Activated T-cell treated with anti-CD3 and anti-CD28 coated beads, Interleukin-2, amount 50 U/mL, for 24 hours (primary cell): ENCODE data around the gene EPHB3.
A peak's percentile ranks its signal among the peaks of the same experiment; 100 is the strongest.
"Not testable (repeated sequence)": the region's sequence is repeated elsewhere in the genome, so short reads cannot be mapped to it uniquely, and the experiment has no call there.

ENCODE experiments used
- DNase-seq: peaks from one replicate; pipeline ENCODE4 v3.0.0-alpha.2; 2020
- H3K27ac Mint-ChIP-seq: 2 replicates; pipeline ENCODE4 v1.8.0; 2020; ENCODE audit warnings: mild to moderate bottlenecking, mixed read lengths
- H3K27me3 Mint-ChIP-seq: 2 replicates; pipeline ENCODE4 v1.8.0; 2020; ENCODE audit warnings: mixed read lengths
- H3K36me3 Mint-ChIP-seq: 2 replicates; pipeline ENCODE4 v1.8.0; 2020; ENCODE audit warnings: low read depth, mixed read lengths
- H3K4me1 Mint-ChIP-seq: 2 replicates; pipeline ENCODE4 v1.8.0; 2020; ENCODE audit warnings: low read depth, mixed read lengths
- H3K4me3 Mint-ChIP-seq: 2 replicates; pipeline ENCODE4 v1.8.0; 2020; ENCODE audit warnings: mild to moderate bottlenecking, moderate library complexity, mixed read lengths
- H3K9me3 Mint-ChIP-seq: 2 replicates; pipeline ENCODE4 v1.8.0; 2020; ENCODE audit warnings: mixed read lengths

Gene EPHB3

DNA sequence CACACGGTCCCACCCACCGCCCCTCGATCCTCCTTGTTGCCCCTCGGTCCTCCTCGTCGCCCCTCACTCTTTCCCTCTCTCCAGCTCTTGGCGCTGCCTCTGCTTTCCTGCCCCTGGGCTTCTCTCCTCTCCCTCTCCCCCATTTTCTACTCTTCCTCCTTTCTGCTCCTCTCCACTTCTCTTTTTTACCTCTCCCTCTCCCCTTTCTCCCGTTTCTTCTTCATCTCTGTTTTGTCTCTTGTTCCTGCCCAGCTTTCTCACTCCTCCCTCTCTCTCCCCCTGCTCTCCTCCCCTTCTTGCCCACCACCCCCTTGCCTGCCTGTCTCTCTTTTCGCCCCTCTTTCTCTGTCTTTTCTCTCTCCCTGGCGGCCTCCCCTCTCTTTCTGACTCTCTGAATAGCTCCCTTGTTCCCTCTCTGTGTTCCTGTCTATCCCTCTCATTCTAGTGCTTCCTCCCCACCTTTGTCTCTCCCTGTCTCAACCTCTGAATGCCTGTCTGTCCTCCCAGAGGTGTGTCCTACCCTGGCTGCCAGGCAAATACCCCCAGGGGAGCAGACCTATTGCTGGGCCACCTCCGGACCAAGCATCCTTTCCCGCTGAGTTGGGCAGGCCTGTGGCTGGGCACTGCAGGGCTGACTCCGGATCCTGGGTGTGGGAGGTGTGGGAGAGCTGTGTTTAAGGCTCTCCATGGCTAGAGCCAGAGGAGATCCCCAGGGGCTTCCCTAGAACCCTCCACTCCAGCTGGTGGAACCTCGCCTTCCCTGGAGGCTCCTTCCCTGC, 41.0 kb downstream of the EPHB3 start:
- no peaks in the 10 kb centered on the region for H3K9me3 Mint-ChIP-seq
- peaks cover 28% of the 10 kb centered on the region for H3K4me1 Mint-ChIP-seq
- no peak overlapping the region for H3K4me3 Mint-ChIP-seq
- no peaks in the 10 kb centered on the region for H3K36me3 Mint-ChIP-seq
- no peak for DNase-seq
- H3K27ac Mint-ChIP-seq: no peak overlapping the region
- peaks cover 57% of the 10 kb centered on the region for H3K27me3 Mint-ChIP-seq

DNA sequence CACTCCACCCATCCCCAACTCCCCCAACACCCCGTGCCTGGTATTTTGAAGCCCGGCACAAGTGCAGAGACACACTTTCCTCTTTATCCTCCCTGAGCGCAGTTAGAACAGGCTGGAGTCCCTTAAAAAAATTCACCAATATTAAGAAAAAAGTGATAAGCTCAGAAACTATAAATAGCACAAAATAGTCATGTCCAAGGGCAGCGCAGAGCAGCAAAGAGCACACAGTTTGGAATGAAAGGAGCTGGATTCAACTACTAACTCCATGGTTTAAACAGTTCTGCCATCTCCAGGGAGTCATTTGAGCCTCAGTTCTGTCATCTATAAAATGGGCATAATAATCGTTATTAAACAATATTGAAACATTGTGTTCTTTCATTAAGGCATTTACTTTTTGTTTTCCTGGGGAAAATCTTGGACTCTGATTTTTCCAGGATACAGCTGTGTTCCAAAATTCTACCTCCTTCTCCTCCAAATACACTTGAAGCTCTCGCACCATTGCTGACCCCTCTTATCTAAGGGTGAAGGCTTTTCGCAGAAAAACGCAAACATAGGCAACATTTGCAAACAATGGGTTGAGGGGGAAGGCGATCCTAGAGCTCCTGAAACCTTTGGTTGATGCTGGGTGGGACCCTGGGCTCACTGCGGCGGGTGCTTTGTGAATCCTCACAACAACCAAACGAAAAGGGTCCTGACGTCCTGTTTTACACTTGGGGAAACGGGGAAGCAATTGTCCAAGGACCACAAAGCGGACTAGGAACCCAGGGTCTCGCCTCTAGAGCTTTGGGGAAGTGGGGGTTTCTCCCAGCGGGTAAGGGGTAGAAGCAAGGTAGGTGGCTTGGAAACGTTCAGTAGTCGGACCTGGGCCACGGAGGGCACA, 41.8 kb downstream of the EPHB3 start:
- H3K27me3 Mint-ChIP-seq: peaks cover 57% of the 10 kb centered on the region
- no peaks in the 10 kb centered on the region for H3K36me3 Mint-ChIP-seq
- H3K27ac Mint-ChIP-seq: no peak overlapping the region
- DNase-seq: no peak
- H3K4me3 Mint-ChIP-seq: peak overlapping the region; percentile 18
- no peaks in the 10 kb centered on the region for H3K9me3 Mint-ChIP-seq
- H3K4me1 Mint-ChIP-seq: peaks cover 37% of the 10 kb centered on the region

DNA sequence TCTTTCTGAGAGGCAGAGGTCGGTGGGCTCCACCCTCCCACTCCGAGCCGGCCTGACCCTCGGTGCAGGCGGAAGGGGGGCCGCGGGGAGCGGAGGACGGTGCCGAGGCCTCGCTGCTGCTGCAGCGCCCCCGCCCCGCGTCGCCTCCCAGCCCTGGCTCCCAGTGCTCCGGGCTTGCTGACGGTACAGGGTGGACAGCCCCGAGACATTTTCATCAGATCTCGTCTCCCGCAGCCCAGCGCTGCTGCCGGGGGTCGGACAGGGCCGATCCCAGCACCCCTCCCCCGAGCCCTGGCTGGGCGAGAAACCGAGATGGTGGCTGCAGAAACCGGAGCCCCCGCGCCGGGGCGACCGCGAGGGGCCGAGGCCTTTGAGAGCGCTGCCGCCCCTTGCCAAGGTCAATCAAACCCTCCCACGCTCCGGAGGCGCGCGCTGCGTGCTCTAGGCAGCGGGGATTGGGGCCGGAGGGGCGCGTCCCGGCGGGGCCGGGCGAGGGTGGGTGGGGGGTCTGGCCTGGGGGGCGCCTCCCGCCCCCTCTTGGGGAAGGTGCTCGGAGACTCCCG, 42.5 kb downstream of the EPHB3 start:
- H3K4me1 Mint-ChIP-seq: peaks cover 40% of the 10 kb centered on the region
- peaks cover 57% of the 10 kb centered on the region for H3K27me3 Mint-ChIP-seq
- H3K4me3 Mint-ChIP-seq: no peak overlapping the region
- no peak overlapping the region for H3K27ac Mint-ChIP-seq
- H3K9me3 Mint-ChIP-seq: no peaks in the 10 kb centered on the region
- H3K36me3 Mint-ChIP-seq: no peaks in the 10 kb centered on the region
- DNase-seq: no peak

DNA sequence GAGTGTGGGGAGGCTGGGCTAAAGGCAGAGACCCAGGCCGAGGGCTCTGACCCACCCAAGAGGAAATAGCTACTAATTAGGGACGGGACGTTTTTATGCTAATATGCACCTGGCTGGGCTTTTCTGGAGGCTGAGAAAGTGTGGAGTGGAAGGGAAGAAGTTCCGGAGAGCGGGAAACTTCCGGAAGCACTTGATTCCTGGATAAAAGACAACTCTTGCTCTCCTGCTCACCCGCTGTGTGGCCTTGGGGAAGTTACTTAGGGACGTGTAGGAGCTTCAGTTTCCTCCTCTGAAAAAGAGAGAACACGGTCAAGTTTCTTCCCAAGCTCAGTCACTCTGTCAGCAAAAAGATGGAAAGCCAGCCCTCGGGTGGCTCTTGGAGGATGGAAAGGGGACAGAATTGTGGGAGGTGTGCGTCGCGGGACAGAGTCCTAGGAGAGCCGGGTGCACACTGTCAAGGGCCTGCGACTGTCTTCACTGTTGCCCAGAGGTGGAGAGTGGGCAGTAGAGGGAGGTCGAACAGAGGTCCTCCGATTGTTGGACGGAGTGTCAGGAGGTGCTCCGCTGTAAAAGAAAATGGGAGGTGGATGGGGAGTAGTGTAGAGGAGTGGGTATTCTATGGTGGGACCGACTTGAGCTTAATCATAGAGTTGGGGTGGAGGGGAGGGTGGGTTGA, 43.2 kb downstream of the EPHB3 start:
- Mint-ChIP-seq H3K9me3 (no peaks in the 10 kb centered on the region), H3K36me3 (no peaks in the 10 kb centered on the region), H3K27me3 (peaks cover 57% of the 10 kb centered on the region), H3K4me1 (peaks cover 41% of the 10 kb centered on the region), H3K4me3 (no peak overlapping the region), H3K27ac (no peak overlapping the region)
- DNase-seq: no peak

DNA sequence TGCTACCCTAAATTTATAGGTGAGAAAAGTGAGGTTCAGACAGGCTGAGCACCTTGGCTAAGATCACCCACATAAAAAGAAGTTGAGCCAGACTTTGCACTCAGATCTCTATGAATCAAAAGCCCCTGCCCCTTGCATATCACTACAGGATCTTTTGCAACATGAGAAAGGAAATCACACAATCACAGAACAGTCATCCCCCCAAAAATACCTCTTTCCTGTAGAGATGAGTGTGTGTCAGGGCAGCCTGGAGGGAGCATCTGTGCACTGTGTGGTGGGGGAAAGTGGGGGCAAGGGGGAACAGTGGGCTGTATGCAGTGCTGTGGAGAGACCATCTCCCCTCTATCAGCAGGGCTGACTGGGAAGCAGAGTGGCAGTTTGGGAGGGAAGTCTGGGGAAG, 46.6 kb downstream of the EPHB3 start:
- Mint-ChIP-seq H3K9me3 (no peaks in the 10 kb centered on the region), H3K27ac (no peak overlapping the region), H3K27me3 (peaks cover 29% of the 10 kb centered on the region), H3K36me3 (no peaks in the 10 kb centered on the region), H3K4me1 (peaks cover 30% of the 10 kb centered on the region), H3K4me3 (no peak overlapping the region)
- no peak for DNase-seq

DNA sequence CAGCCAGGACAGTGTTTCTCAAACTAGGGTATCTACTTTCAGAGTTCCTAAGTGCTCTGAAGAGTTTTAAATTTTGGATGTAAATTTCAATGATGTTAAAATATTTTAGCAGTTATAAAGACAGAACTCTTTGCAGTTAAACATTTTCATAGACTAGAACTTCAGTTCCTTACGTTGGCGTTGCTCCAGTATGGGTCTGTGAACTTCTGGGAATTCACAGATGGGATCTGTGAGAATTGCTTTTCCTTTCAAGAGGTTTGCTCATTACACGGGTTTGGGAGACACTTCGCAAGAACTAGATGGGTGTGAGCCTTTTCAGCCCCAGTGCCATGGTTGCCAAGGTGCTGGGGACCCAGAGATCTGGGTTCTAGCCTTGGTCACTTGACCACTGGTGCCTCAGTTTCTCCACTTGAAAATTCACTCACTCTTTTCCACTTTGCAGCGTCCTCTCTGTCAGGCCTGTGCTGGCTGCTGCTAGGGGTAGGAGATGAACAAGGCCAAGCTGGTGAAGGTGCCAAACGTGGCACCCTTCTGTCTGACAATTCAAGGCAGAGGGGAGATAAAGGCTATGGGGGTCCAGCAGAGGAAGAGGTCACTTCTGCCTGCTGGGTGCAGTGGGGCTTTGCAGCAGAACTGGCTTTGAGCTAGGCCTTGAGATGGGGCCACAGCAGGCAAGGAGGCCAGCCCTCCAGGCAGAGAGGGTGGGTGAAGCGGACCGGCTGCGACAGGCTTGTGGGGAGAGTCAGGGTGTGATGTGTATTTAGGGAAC, 48.1 kb downstream of the EPHB3 start:
- no peaks in the 10 kb centered on the region for H3K9me3 Mint-ChIP-seq
- peaks cover 21% of the 10 kb centered on the region for H3K27me3 Mint-ChIP-seq

DNA sequence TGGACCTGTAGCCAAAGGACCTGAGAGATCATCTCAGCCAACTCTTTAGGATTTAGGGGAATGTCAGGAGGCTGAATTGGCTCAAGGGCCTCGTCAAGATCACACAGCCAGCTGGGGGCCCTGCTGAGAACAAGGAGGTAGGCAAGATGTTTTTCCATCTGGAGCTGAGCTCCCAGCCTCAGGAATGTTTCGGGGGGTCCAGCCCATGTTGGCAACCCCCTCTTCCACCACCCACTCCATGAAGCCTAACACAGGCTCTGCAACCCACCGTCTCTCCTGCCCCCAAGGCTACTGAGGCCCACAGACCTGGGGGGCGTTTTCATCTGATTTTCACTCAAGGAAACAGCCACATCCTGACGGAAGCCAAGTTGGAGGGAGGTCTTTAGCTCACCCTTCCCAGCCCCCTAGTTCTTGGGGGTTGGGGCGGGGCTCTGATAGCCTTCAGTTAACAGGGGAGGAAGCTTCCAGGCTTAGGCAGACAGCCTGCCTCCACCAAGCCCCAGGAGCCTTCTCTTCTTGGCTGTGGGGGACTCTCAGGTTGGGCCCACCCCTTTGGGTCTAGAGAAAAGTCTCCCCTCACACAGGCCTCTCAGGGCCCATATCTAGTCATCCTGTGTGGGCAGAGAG, 48.8 kb downstream of the EPHB3 start:
- H3K36me3 Mint-ChIP-seq: no peaks in the 10 kb centered on the region
- peaks cover 20% of the 10 kb centered on the region for H3K4me1 Mint-ChIP-seq

More for the DNA sequence above, 48.1 kb downstream of the EPHB3 start:
- Mint-ChIP-seq H3K4me1 (peaks cover 22% of the 10 kb centered on the region), H3K36me3 (no peaks in the 10 kb centered on the region), H3K4me3 (no peak overlapping the region), H3K27ac (no peak overlapping the region)
- DNase-seq: no peak

DNA sequence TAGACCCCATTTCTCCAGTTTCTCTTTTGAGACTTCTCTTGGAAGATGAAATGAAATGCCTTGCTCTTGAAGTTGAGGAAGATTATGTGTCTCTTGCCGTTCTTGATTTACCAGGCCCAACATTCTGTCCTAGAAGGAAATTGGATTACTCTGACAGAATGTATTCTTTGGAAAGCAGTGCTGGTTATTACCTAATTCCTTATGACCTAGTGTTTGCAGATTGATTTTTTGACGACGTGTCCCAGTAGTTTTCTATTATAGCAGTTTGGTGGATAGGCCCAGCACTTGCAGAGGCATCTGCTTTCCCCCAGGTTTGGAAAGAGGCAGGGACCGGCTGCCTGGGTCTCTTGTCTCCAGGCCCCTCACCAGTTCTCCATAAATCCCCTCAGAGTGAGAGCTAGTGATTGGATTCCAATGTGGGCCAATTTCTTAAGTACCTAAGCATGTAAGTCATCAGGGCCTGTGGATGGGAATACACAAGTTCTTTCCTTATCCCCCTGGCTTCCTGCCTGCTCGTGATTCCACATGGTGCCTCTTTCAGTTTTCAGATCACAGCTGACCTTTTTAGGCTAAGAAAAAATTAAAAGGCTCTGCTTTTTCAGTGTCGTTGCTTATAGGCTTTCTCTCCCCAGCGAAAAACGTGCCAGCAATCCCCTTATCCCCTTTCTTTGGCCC, 50.2 kb downstream of the EPHB3 start:
- no peak for DNase-seq
- no peaks in the 10 kb centered on the region for H3K9me3 Mint-ChIP-seq
- H3K36me3 Mint-ChIP-seq: no peaks in the 10 kb centered on the region
- H3K4me3 Mint-ChIP-seq: no peak overlapping the region
- H3K4me1 Mint-ChIP-seq: peaks cover 19% of the 10 kb centered on the region
- peaks cover 12% of the 10 kb centered on the region for H3K27me3 Mint-ChIP-seq
- H3K27ac Mint-ChIP-seq: no peak overlapping the region

More for the DNA sequence above, 48.8 kb downstream of the EPHB3 start:
- no peak for DNase-seq
- Mint-ChIP-seq H3K27me3 (peaks cover 17% of the 10 kb centered on the region), H3K4me3 (no peak overlapping the region), H3K27ac (no peak overlapping the region), H3K9me3 (no peaks in the 10 kb centered on the region)

DNA sequence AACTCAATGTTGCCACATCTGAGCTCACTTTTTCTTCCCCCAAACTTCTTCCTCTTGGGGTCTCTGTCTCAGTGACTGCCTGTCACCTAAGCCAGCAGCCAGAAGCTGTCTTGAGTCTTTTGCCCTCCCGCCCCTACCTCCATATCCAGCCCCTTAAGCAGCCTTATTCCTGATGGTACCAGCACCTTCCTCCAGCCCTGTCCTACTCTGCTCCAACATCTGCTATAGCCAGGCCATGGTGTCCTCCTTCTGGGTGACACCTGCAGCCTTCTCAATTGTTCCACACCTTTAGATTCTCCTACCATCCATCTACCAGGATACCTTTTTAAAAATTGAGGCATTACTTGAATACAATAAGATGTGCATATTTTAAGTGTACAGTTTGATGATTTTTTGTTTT, 53.8 kb downstream of the EPHB3 start:
- DNase-seq: no peak
- Mint-ChIP-seq H3K4me1 (peaks cover 15% of the 10 kb centered on the region), H3K27ac (no peak overlapping the region), H3K36me3 (no peaks in the 10 kb centered on the region), H3K4me3 (no peak overlapping the region), H3K9me3 (no peaks in the 10 kb centered on the region), H3K27me3 (peaks cover 7% of the 10 kb centered on the region)

DNA sequence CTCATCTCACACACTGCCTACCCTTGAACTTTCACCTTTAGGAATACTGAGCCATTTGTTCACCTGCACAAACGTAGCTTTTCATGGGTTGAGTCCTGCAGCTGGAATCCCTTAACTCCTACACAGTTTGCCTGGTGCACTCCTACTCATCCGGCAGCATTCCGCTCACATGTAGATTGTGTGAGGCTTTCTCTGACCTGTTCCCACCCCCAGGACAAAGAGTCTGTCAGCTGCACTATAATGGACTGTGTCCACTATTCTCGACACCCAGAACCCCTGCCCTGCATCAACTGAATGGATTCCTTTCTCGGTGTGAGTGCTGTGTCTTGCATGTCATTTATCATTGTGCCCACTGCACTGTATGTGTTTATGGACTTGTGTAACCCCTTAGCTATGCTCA, 54.9 kb downstream of the EPHB3 start:
- no peak overlapping the region for H3K4me3 Mint-ChIP-seq
- peaks cover 7% of the 10 kb centered on the region for H3K27me3 Mint-ChIP-seq
- H3K9me3 Mint-ChIP-seq: no peaks in the 10 kb centered on the region
- H3K36me3 Mint-ChIP-seq: no peaks in the 10 kb centered on the region
- H3K4me1 Mint-ChIP-seq: peaks cover 21% of the 10 kb centered on the region
- no peak overlapping the region for H3K27ac Mint-ChIP-seq
- DNase-seq: no peak

DNA sequence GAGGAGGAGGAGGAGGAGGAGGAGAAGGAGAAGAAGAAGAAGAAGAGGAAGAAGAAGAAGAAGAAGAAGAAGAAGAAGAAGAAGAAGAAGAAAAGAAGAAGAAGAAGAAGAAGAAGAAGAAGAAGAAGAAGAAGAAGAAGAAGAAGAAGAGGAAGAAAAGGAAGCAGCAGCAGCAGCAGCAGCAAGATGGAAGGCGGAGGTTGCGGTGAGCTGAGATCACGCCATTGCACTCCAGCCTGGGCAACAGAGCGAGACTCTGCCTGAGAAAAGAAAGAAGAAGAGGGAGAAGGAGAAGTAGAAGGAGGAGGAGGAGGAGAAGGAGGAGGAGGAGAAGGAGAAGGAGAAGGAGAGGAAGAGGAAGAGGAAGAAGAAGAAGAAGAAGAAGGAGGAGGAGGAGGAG, 55.7 kb downstream of the EPHB3 start:
- H3K36me3 Mint-ChIP-seq, H3K27me3 Mint-ChIP-seq, H3K9me3 Mint-ChIP-seq, H3K27ac Mint-ChIP-seq, H3K4me3 Mint-ChIP-seq, DNase-seq: not testable (repeated sequence)
- H3K4me1 Mint-ChIP-seq: peaks cover 21% of the 10 kb centered on the region

DNA sequence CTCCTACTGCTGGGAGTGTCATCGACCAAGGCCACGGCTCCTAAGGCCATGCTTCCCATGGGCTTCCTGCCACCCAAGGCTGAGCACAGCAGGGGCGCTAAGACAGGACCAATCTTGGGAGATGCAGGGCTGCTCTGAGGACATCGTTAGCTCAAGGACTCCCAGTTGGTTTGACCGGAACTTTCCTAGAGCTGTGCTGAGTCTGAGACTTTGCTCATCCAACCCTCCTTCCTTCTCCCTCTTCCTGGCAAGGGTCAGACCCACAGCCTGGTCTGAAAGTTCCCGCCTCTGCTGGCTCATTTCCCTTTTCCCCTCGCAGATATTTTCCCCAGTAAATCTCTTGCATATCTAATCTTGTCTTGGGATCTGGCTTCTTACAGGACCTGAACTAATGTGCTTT, 57.2 kb downstream of the EPHB3 start:
- Mint-ChIP-seq H3K27ac (no peak overlapping the region), H3K36me3 (no peaks in the 10 kb centered on the region), H3K4me3 (no peak overlapping the region), H3K27me3 (peaks cover 7% of the 10 kb centered on the region), H3K4me1 (peaks cover 21% of the 10 kb centered on the region), H3K9me3 (no peaks in the 10 kb centered on the region)
- no peak for DNase-seq

DNA sequence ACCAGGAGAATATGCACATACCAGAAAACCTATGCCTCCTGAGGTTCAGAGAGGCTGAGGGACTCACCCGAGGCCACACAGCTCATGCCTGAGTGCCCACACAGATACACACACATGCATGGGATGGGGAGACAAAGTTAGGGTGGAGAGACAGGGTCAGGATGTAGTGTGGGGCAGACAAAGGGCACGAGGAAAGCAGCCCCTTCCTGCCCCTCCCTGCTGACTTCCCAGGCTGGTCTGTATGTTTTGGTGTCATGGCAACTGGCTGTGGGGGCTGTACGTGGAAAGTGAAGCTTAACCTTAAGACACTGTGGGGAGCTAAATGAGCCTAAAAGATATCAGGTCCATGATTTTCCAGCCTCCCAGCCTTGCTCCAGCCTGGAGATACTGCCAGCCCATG, 57.8 kb downstream of the EPHB3 start:
- Mint-ChIP-seq H3K27ac (no peak overlapping the region), H3K4me1 (peaks cover 21% of the 10 kb centered on the region), H3K9me3 (no peaks in the 10 kb centered on the region), H3K4me3 (no peak overlapping the region), H3K27me3 (peaks cover 7% of the 10 kb centered on the region), H3K36me3 (no peaks in the 10 kb centered on the region)
- DNase-seq: no peak
